Effector CD4-positive, alpha-beta T cell (primary cell): Measurements from ENCODE around the gene QSOX2.

ENCODE experiments used
- DNase-seq: peaks from one replicate; pipeline ENCODE4 v3.0.0-alpha.2; 2020
- total RNA-seq: gene quantifications from one replicate; lab custom pipeline; 2026; lab: John Stamatoyannopoulos, UW

Gene QSOX2
- total RNA-seq, result 46.0 reads per million, percentile 66 among the genes with 10 or more reads in this experiment

- DNase-seq, result peak; percentile 80
Observed at GRCh38 chr9:136245219-136246150, at the start of gene QSOX2. QSOX2 (minus strand) TSS chr9:136245812; CDS start chr9:136245803, 9 bp downstream.

- DNase-seq, result no peak
Observed at GRCh38 chr9:136295055-136295454, 49.4 kb upstream of the QSOX2 start.

GRCh38 chr9:136294437-136294836 lies 48.8 kb upstream of the QSOX2 start:
- no peak for DNase-seq

- DNase-seq, result no peak
Observed at GRCh38 chr9:136293476-136294077, 48.0 kb upstream of the QSOX2 start.

- DNase-seq, result no peak
Observed at GRCh38 chr9:136292591-136293448, 47.2 kb upstream of the QSOX2 start.

GRCh38 chr9:136292026-136292538 lies 46.5 kb upstream of the QSOX2 start:
- DNase-seq, result no peak

- no peak for DNase-seq
Observed at GRCh38 chr9:136291306-136292025, 45.9 kb upstream of the QSOX2 start.

GRCh38 chr9:136290508-136291000 lies 44.9 kb upstream of the QSOX2 start:
- DNase-seq, result no peak

- no peak for DNase-seq
Observed at GRCh38 chr9:136289651-136290507, 44.3 kb upstream of the QSOX2 start.

GRCh38 chr9:136287960-136288753 lies 42.5 kb upstream of the QSOX2 start:
- DNase-seq, result no peak

GRCh38 chr9:136286987-136287379 lies 41.4 kb upstream of the QSOX2 start:
- DNase-seq, result no peak

- DNase-seq, result no peak
Observed at GRCh38 chr9:136286359-136286986, 40.9 kb upstream of the QSOX2 start.

GRCh38 chr9:136285501-136286358 lies 40.1 kb upstream of the QSOX2 start:
- DNase-seq, result no peak

GRCh38 chr9:136284951-136285350 lies 39.3 kb upstream of the QSOX2 start:
- DNase-seq, result no peak

- DNase-seq, result no peak
Observed at GRCh38 chr9:136284311-136284710, 38.7 kb upstream of the QSOX2 start.

GRCh38 chr9:136283291-136284235 lies 38.0 kb upstream of the QSOX2 start:
- peak; percentile 59 for DNase-seq

GRCh38 chr9:136282272-136282861 lies 36.8 kb upstream of the QSOX2 start:
- DNase-seq, result no peak
